Muscle of leg (tissue), 16 donors: ENCODE measurements around the gene TMC4. TPM values are rescaled to one million over a fixed set of nuclear protein-coding genes. Genes with fewer than 3 reads are reported as not detected.
"Not testable (repeated sequence)": the region's sequence is repeated elsewhere in the genome, so short reads cannot be mapped to it uniquely, and the experiment has no call there.

Experiments used
- DNase-seq: peaks from one replicate; pipeline ENCODE4 v3.0.0; 2013
- H3K27ac ChIP-seq: one replicate; pipeline ENCODE4 v1.5.1; 2013; ENCODE audit warnings: mild to moderate bottlenecking, low read length, control low read depth
- H3K27me3 ChIP-seq: one replicate; pipeline ENCODE4 v1.6.1; 2013; ENCODE audit warnings: low read length; ENCODE audit not compliant: control insufficient read depth, insufficient read depth
- H3K36me3 ChIP-seq: one replicate; pipeline ENCODE4 v1.6.1; 2013; ENCODE audit warnings: low read length; ENCODE audit not compliant: control insufficient read depth, insufficient read depth
- H3K4me1 ChIP-seq: one replicate; pipeline ENCODE4 v1.6.1; 2013; ENCODE audit warnings: low read length; ENCODE audit not compliant: control insufficient read depth, insufficient read depth
- H3K4me3 ChIP-seq: one replicate; pipeline ENCODE4 v1.5.1; 2013; ENCODE audit warnings: low read length, control low read depth
- H3K9me3 ChIP-seq: replicated peaks from 2 replicates; pipeline ENCODE4 v1.6.1; 2013; ENCODE audit warnings: low read depth, low read length; ENCODE audit not compliant: control insufficient read depth
- WGBS: methylation state at CpG from one replicate; pipeline ENCODE4 v1.1.5; 2013; ENCODE audit warnings: missing lambda C conversion rate; ENCODE audit not compliant: insufficient coverage; 5-methylcytosine and 5-hydroxymethylcytosine counted together
- long read RNA-seq, 11 donors: transcript quantifications; one replicate each; lab custom pipeline, GENCODE V29; 2026
- polyA plus RNA-seq, 8 donors: library from polyadenylated mRNA; unstranded; fragments of 120-200 nt; gene quantifications; one replicate each; pipeline versions ENCODE4 v1.2.1 to v1.2.3, GENCODE V29; 2013; ENCODE audit warnings: inconsistent platforms in 1 of 8, low replicate concordance in 1 of 8; ENCODE audit not compliant: insufficient read length in 8 of 8, insufficient read depth in 1 of 8
- total RNA-seq: library from RNA; stranded (reverse); fragments of 120-200 nt; gene quantifications from one replicate; pipeline ENCODE4 v1.2.4, GENCODE V29; 2013

The TMC4 gene, protein sequence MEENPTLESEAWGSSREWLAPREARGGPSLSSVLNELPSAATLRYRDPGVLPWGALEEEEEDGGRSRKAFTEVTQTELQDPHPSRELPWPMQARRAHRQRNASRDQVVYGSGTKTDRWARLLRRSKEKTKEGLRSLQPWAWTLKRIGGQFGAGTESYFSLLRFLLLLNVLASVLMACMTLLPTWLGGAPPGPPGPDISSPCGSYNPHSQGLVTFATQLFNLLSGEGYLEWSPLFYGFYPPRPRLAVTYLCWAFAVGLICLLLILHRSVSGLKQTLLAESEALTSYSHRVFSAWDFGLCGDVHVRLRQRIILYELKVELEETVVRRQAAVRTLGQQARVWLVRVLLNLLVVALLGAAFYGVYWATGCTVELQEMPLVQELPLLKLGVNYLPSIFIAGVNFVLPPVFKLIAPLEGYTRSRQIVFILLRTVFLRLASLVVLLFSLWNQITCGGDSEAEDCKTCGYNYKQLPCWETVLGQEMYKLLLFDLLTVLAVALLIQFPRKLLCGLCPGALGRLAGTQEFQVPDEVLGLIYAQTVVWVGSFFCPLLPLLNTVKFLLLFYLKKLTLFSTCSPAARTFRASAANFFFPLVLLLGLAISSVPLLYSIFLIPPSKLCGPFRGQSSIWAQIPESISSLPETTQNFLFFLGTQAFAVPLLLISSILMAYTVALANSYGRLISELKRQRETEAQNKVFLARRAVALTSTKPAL
- total RNA-seq = 1.5 TPM
- 1 to 10 TPM; 1.9 to 8.0 (median 4.1) TPM for polyA plus RNA-seq
- long read RNA-seq, donor 1 = 0 reads
- long read RNA-seq, donor 2 = 0 reads
- long read RNA-seq, donor 3 = 0 reads
- long read RNA-seq, donor 4 = 0 reads
- long read RNA-seq, donor 5 = 0 reads
- long read RNA-seq, donor 6 = 0 reads
- long read RNA-seq, donor 7 = 0 reads
- long read RNA-seq, donor 8 = 0 reads
- long read RNA-seq, donor 9 = 0 reads
- long read RNA-seq, donor 10 = 0 reads
- long read RNA-seq, donor 11, partial matches to known transcripts = 0 of 2 reads
- long read RNA-seq, donor 11, other reads (novel, unspliced or antisense) = 0 of 2 reads

DNA sequence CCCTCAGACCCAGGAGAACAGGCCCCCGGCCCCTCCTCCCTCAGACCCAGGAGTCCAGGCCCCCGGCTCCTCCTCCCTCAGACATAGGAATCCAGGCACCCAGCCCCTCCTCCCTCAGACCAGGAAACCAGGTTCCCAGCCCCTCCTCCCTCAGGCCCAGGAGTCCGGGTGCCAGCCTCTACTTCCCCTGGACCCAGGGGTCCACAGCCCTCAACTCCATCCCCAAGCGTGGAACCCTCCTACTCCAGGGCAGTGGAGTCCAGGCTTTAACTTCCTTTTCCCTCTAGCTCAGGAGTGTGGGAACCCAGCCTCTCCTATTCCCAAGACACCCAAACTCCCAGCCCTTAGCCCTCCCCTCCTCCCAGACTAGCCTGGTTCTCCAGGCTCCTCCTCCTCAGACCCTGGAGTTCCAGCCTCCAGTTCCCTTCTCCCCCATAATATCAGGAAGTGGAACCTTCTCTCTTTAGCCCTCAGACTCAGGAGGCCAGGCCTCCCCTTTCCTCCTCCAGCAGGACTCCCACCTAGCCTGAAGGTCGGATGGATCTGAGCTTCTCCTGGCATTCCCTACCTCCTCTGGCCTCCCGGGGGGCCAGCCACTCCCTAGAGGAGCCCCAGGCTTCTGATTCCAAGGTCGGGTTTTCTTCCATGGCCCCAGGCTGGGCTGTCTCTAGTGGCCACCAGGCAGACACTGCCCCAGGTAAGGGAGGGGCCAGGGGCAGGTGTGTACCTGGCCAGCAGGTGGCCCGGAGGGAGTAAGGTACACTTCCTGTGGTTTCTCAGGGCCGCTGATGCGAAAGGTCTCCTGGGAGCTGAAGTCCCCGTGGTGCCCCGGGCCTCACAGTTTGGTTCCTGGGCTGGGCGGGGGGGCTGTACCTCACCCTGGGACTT lies at the start of gene TMC4:
Gene TMC4, minus strand, starts transcription at position 690 of the 888 bp plus-strand sequence. Its CDS starts 43 bp downstream, at position 647.
- peak; percentile 69 for DNase-seq
- Histone ChIP-seq H3K36me3 (no peaks in the 10 kb centered on the region), H3K27me3 (peaks cover 6% of the 10 kb centered on the region), H3K4me3 (no peak within 1 kb of the TSS), H3K4me1 (peaks cover 8% of the 10 kb centered on the region), H3K27ac (peak within 1 kb of the TSS; percentile 62), H3K9me3 (no peaks in the 10 kb centered on the region)
- 13% methylated on average over 9 of the region's 13 CpGs for WGBS

DNA sequence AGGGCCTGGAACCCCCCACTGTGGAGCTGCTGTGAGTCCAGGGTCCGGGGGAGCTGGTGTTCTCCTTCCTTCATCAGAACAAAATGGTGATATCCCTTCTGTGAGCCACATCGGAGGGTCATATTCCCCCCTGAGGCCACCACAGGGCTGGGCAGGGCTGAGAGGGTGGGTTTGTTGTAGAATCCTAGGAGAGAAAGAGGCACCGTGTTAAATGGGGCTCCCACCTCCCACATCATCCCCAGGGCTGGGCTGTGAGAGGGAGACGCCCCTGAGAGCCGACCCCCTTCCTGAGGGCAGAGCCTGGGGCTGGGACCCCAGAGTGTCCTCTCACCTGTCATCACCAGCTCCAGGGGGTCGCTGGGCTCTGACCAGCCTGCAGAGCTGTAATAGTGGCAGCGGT lies 49.0 kb upstream of the TMC4 start:
- H3K27ac ChIP-seq, DNase-seq, H3K27me3 ChIP-seq, H3K4me3 ChIP-seq, H3K4me1 ChIP-seq, H3K36me3 ChIP-seq, H3K9me3 ChIP-seq: not testable (repeated sequence)
- WGBS = no CpG with 5 or more reads among the region's 7 CpGs

DNA sequence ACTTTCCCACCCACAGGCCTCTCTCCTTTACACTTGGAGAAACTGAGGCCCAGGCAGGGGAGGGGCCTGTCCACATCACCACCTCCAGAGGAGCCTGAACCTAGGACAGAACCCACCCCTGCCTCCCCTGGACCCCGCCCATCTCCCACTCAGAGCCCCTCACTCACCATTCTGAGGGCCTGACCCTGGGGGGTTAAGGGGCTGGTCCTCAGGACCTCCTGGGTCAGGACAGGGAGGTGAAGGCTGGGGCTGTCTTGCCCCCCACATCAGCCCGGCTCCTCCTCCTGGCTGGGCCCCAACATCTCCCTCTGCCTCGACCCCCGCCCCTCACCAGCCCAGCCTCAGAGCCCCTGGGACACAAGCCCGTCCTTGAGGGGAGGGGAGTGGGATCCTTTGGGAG lies 46.7 kb upstream of the TMC4 start:
- H3K9me3 ChIP-seq, H3K4me3 ChIP-seq, H3K27ac ChIP-seq, H3K36me3 ChIP-seq, H3K4me1 ChIP-seq, DNase-seq, H3K27me3 ChIP-seq: not testable (repeated sequence)
- WGBS = no CpG with 5 or more reads among the region's 5 CpGs

DNA sequence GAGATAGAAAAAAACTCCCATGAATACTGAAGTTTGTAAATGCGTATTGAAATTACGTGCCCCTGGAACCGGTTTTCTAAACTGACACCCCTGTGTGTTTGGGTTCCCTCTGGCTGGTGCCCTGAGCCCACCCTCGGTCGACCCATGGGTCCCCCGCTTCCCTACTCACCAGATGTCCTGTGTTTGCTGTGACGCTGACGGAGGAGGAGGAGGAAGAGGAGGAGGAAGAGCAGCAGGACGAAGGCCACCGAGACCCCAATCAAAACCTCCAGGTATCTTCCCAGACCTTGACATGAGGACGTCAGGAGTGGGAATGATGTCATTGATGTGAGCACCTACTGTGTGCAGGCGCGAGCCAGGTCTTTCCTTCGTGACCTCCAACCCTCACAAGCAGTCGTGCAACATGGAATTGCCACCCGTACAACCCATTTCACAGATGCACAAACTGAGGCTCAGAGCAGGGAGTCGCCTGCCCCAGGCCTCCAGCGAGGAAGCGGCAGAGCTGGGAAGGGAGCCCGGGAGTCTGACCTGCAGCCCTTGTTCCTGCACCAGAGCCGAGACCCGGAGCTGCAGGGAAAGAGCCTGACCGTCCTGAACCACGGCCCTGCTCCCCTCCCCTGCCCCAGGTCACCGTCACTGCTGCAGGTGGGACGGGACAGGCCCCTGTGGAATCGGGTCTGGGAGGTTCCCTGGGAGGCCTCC lies 46.2 kb upstream of the TMC4 start:
- no peak overlapping the region for H3K27ac ChIP-seq
- H3K36me3 ChIP-seq = no peaks in the 10 kb centered on the region
- H3K4me3 ChIP-seq = no peak overlapping the region
- H3K27me3 ChIP-seq = no peaks in the 10 kb centered on the region
- no peaks in the 10 kb centered on the region for H3K9me3 ChIP-seq
- no peak for DNase-seq
- whole genome bisulfite sequencing = 87% methylated on average over 13 of the region's 27 CpGs
- H3K4me1 ChIP-seq = no peaks in the 10 kb centered on the region

DNA sequence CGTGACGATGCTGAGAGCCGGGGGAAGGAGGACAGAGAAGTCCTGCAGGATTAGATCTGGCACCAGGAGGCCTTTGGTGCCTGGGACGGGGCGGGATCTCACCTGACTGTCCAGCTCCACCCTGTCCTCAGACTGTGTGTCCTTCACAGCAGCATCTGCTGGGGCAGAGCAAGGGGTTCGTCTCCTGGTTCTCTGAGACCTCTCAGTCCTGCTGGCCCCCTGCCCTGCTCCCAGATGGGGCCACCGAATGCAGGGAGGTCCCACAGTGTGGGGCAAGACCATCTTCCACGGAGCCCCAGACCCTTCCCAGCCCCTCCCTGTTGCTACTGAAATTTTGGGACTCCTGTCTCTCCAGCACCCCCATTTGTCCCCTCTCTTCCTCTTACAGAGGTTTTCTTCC lies 45.3 kb upstream of the TMC4 start:
- Histone ChIP-seq H3K9me3 (no peaks in the 10 kb centered on the region), H3K27ac (no peak overlapping the region), H3K4me3 (no peak overlapping the region), H3K36me3 (no peaks in the 10 kb centered on the region), H3K4me1 (no peaks in the 10 kb centered on the region), H3K27me3 (no peaks in the 10 kb centered on the region)
- no peak for DNase-seq
- 56% methylated on average over 5 of the region's 8 CpGs for WGBS

DNA sequence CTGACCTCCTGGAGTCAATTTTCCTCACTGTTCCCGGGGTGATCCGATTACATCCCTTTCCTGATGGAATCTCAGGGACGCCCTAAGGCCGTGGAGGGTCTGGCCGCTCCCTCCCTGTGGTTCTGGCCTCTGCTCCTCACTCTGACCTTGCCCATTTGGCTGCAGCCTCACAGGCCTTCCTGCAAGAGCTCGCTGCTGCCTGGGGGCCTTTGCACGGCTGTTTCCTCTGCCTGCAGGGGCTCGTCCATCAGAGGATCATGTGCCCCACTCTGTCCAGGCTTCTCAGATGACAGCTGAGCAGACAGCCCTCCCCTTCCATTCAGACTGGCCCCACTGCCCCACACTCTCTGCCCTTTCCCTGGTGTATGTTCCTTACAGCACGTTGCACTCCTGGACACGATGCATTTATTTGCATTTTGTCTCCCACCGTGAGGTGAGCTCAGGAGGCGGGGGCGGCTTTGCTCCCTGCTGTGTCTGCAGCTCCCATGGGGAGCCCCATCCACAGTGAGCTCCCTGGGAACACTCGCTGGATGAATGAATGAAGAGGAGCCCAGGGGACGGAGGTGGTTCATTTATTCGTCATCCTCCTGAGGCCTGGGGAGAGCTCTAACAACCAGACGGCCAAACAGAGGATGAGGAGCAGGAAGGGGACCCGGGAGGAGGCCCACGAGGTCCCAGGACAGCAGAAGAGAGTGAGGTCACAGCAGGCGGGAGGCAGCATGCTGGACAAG lies 44.7 kb upstream of the TMC4 start:
- H3K4me1 ChIP-seq, H3K9me3 ChIP-seq, H3K27ac ChIP-seq, H3K4me3 ChIP-seq, H3K36me3 ChIP-seq, DNase-seq, H3K27me3 ChIP-seq: not testable (repeated sequence)
- WGBS = 34% methylated on average over 10 of the region's 20 CpGs

DNA sequence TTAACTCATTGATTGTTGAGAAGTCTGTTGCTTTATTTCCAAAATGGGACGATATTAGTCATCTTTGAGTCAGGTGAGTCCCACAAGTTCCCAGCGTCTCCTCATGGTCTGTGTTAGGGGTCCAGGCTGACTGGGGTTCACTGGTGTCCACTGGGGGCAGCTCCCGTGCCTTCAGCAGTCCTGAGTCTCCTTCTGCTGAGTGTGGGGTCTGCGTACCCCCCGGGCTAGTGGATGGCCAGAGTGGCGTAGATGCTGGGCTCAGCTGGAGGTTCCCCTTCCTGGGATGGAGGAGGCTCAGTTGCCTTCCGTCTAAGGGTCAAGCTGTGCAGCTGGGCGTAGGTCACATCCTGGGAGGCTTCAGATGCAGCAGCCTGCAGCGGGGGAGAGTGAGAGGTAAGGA lies 43.9 kb upstream of the TMC4 start:
- Histone ChIP-seq H3K4me3 (no peak overlapping the region), H3K27ac (no peak overlapping the region), H3K9me3 (no peaks in the 10 kb centered on the region), H3K4me1 (no peaks in the 10 kb centered on the region), H3K36me3 (no peaks in the 10 kb centered on the region), H3K27me3 (no peaks in the 10 kb centered on the region)
- 64% methylated on average over 4 of the region's 9 CpGs for WGBS
- DNase-seq = no peak

DNA sequence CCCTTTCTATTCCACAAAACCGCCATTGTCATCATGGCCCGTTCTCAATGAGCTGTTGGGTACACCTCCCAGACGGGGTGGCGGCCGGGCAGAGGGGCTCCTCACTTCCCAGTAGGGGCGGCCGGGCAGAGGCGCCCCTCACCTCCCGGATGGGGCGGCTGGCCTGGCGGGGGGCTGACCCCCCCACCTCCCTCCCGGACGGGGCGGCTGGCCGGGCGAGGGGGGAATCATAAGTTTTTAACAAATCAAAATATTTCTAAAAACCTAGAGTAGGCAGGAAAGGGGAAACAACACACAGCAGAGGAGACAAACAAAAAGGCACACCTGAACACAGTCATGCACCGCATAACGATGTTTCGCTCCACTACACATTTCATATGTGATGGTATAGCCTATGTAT lies 41.8 kb upstream of the TMC4 start:
- not testable (repeated sequence) for H3K4me1 ChIP-seq, H3K4me3 ChIP-seq, H3K36me3 ChIP-seq, H3K9me3 ChIP-seq, H3K27ac ChIP-seq, H3K27me3 ChIP-seq, DNase-seq
- WGBS = no CpG with 5 or more reads among the region's 19 CpGs

DNA sequence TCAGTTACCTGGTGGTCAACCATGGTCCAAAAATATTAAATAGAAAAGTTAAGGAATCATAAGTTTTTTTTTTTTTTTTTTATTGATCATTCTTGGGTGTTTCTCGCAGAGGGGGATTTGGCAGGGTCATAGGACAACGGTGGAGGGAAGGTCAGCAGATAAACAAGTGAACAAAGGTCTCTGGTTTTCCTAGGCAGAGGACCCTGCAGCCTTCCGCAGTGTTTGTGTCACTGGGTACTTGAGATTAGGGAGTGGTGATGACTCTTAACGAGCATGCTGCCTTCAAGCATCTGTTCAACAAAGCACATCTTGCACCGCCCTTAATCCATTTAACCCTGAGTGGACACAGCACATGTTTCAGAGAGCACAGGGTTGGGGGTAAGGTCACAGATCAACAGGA lies 41.3 kb upstream of the TMC4 start:
- not testable (repeated sequence) for DNase-seq, H3K4me3 ChIP-seq, H3K36me3 ChIP-seq, H3K27ac ChIP-seq, H3K4me1 ChIP-seq, H3K9me3 ChIP-seq, H3K27me3 ChIP-seq
- no CpG with 5 or more reads among the region's 5 CpGs for WGBS
